Thyroid gland (tissue), 4 donors: ENCODE data around the gene PMFBP1.

Experiments
- POLR2A ChIP-seq, 2 donors: fragments of 450-650 bp; IDR thresholded peaks; one replicate each; pipeline ENCODE4 v1.6.1; 2017; ENCODE audit warnings: antibody characterized with exemption in 2 of 2, mild to moderate bottlenecking in 2 of 2, moderate library complexity in 1 of 2
- TF ChIP-seq, protein P1 (sequence below), 6 experiments: fragments of 200-600 bp in 3 of 6; fragments of 450-650 bp in 3 of 6; sonication (generic) in 3 of 6; IDR thresholded peaks; one replicate each; pipeline ENCODE4 v1.5.1; 2016 to 2019; ENCODE audit warnings: antibody characterized with exemption in 6 of 6, mild to moderate bottlenecking in 2 of 6, inconsistent platforms in 1 of 6, moderate library complexity in 1 of 6

DNA sequence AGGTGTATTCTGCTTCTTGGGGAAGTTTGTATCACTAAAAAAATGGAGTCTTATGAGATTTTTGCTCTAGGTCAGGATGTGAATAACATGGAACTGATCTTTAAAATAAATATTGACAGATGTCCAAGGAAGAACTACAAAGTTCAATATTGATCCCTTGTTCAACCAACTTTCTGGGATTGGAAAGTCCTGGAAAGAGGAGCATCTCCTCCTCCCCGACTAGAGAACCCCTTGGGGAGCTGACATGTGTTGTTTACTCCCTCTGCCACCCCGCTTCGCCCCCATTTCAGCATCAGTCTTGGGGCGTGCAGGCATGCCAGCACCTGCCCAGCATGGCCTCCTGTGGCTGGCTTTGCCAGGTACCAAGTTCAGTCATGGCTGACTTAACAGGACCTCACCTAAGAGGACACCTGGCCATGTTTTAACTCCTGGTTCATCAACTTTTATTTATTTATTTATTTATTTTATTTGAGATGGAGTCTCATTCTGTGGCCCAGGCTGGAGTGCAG is 33.8 kb downstream of the PMFBP1 start:
- TF ChIP-seq, protein P1, sequence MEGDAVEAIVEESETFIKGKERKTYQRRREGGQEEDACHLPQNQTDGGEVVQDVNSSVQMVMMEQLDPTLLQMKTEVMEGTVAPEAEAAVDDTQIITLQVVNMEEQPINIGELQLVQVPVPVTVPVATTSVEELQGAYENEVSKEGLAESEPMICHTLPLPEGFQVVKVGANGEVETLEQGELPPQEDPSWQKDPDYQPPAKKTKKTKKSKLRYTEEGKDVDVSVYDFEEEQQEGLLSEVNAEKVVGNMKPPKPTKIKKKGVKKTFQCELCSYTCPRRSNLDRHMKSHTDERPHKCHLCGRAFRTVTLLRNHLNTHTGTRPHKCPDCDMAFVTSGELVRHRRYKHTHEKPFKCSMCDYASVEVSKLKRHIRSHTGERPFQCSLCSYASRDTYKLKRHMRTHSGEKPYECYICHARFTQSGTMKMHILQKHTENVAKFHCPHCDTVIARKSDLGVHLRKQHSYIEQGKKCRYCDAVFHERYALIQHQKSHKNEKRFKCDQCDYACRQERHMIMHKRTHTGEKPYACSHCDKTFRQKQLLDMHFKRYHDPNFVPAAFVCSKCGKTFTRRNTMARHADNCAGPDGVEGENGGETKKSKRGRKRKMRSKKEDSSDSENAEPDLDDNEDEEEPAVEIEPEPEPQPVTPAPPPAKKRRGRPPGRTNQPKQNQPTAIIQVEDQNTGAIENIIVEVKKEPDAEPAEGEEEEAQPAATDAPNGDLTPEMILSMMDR (IDR thresholded peaks at IDR 0.05) = no peak
- no peak for TF ChIP-seq POLR2A (IDR thresholded peaks at IDR 0.05)
